ENCODE measurements around the gene ABCC8.

ABCC8 gene

DNA sequence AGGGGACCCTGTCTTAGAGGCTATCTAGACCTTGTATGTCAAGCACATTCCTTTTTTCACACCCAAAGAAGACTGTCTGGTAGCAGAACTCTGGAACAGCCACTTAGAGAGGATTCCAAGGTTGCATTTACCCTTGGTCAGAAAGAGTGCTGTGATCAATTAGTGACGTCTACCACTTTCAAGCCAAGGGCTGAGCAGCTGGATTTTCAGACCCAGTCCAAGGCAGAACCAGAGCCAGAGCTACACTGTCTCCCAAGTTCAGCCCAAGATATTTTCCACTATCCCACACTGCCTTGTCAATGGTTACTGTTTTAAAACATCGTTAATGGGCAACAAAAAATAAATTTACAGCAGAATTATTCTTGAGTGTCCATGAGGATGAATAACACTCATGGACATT lies 24.0 kb downstream of the ABCC8 start:
- H3K27me3 ChIP-seq (ENCODE audit: control insufficient read depth in 1 of 2, insufficient read depth in 2 of 2, low read length in 2 of 2): peaks cover 0 to 11% of the 10 kb centered on the region in 2 donors
- no peaks in the 10 kb centered on the region for H3K9me3 ChIP-seq (ENCODE audit: control insufficient read depth in 2 of 2, low read length in 2 of 2)
- no peak overlapping the region for H3K27ac ChIP-seq (ENCODE audit: low read length)
- no peak overlapping the region for H3K4me3 ChIP-seq (ENCODE audit: low read length in 2 of 2)
- no peaks in the 10 kb centered on the region for H3K36me3 ChIP-seq (ENCODE audit: control insufficient read depth in 2 of 2, insufficient read depth in 2 of 2, low read length in 2 of 2)
- H3K4me1 ChIP-seq (ENCODE audit: control insufficient read depth, insufficient read depth, low read length): no peaks in the 10 kb centered on the region
- H3K9ac ChIP-seq (ENCODE audit: low read length in 2 of 2): no peak overlapping the region

DNA sequence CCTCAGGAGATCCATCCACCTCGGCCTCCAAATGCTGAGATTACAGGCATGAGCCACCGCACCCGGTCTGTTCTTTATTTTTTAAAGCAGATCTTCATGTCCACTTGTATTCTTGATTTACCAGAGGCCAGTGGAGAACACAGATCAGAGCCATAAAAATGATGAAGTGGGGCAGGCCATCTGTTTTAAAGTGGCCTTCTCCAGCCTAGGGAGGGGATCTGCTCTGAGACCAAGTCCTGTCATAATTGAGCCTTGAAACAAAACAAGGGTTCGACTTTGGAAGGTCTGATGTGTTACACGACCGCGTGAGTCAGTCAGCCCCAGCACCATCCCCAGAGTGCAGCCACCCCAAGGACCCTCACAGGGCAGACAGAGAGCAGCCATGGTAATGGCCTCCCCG lies 27.5 kb downstream of the ABCC8 start:
- H3K27ac ChIP-seq (ENCODE audit: low read length): no peak overlapping the region
- no peaks in the 10 kb centered on the region for H3K36me3 ChIP-seq (ENCODE audit: control insufficient read depth in 2 of 2, insufficient read depth in 2 of 2, low read length in 2 of 2)
- H3K4me3 ChIP-seq (ENCODE audit: low read length in 2 of 2): no peak overlapping the region
- no peaks in the 10 kb centered on the region for H3K9me3 ChIP-seq (ENCODE audit: control insufficient read depth in 2 of 2, low read length in 2 of 2)
- H3K27me3 ChIP-seq (ENCODE audit: control insufficient read depth in 1 of 2, insufficient read depth in 2 of 2, low read length in 2 of 2): peaks cover 0 to 5% of the 10 kb centered on the region in 2 donors
- H3K4me1 ChIP-seq (ENCODE audit: control insufficient read depth, insufficient read depth, low read length): no peaks in the 10 kb centered on the region
- H3K9ac ChIP-seq (ENCODE audit: low read length in 2 of 2): no peak overlapping the region

DNA sequence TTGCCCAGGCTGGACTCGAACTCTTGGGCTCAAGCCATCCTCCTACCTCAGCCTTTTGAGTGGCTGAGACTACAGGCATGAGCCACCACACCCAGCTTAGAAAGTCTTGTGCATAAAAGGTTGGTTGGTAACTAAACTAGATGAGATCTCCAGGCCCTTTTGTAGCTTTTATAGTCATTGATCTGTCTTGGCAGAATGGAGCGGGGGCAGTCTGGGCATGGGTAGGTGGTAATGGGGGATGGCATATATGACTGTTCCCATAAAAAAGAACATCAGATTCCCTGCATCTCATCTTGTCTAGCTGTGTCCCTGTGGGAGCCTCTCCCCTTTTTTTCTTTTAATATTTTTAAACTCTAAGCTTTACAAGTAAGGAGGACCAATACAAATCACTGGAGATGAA lies 30.2 kb downstream of the ABCC8 start:
- H3K36me3 ChIP-seq (ENCODE audit: control insufficient read depth in 2 of 2, insufficient read depth in 2 of 2, low read length in 2 of 2): no peaks in the 10 kb centered on the region
- no peaks in the 10 kb centered on the region for H3K4me1 ChIP-seq (ENCODE audit: control insufficient read depth, insufficient read depth, low read length)
- H3K27ac ChIP-seq (ENCODE audit: low read length): no peak overlapping the region
- no peak overlapping the region for H3K9ac ChIP-seq (ENCODE audit: low read length in 2 of 2)
- peaks cover 0 to 2% of the 10 kb centered on the region in 2 donors for H3K27me3 ChIP-seq (ENCODE audit: control insufficient read depth in 1 of 2, insufficient read depth in 2 of 2, low read length in 2 of 2)
- H3K9me3 ChIP-seq (ENCODE audit: control insufficient read depth in 2 of 2, low read length in 2 of 2): no peaks in the 10 kb centered on the region
- no peak overlapping the region for H3K4me3 ChIP-seq (ENCODE audit: low read length in 2 of 2)

GRCh38 chr11:17445240-17445795 lies 31.3 kb downstream of the ABCC8 start:
- Histone ChIP-seq H3K4me1 (ENCODE audit: control insufficient read depth, insufficient read depth, low read length) (no peaks in the 10 kb centered on the region), H3K27me3 (ENCODE audit: control insufficient read depth in 1 of 2, insufficient read depth in 2 of 2, low read length in 2 of 2) (peaks cover 0 to 3% of the 10 kb centered on the region in 2 donors), H3K27ac (ENCODE audit: low read length) (no peak overlapping the region), H3K36me3 (ENCODE audit: control insufficient read depth in 2 of 2, insufficient read depth in 2 of 2, low read length in 2 of 2) (no peaks in the 10 kb centered on the region), H3K9me3 (ENCODE audit: control insufficient read depth in 2 of 2, low read length in 2 of 2) (peaks cover 0 to 2% of the 10 kb centered on the region in 2 donors), H3K4me3 (ENCODE audit: low read length in 2 of 2) (no peak overlapping the region), H3K9ac (ENCODE audit: low read length in 2 of 2) (no peak overlapping the region)

DNA sequence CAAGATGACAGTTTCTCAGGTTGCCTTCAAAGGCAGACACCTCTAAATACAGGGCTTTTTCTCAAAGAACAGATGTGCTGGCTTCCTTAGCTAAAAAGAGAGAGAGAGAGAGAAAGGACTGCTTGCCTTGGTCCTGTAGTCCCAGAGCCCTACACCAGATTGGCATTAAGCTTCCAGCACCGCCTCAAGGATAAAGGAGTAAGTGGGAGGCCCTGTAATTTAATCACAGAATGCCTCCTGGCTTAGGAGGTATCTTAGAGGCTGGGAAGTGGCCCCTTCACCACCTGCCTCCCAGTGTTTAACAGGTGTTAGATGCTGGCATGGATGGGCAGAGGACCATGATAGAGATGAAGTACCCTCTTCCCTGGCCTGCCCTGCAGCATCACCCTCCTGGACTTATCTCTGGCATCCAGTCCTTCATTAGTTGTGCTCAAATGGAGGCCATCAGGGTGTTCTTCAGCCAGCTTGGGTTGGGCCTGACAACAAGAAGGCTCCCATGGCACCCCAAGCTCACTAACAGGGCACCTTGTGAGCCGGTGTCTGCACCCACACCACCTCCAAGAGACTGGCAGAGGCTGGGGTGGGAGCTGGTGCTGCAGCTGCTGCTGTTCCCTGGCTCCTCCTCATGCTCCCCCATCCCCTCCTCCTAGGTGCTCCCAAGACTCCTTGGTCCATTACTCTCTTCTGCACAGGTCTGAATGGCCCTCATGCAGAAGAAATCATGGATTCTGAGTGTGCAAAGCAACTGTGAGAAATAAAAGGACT lies 32.5 kb downstream of the ABCC8 start:
- peaks cover 0 to 10% of the 10 kb centered on the region in 2 donors for H3K27me3 ChIP-seq (ENCODE audit: control insufficient read depth in 1 of 2, insufficient read depth in 2 of 2, low read length in 2 of 2)
- H3K4me1 ChIP-seq (ENCODE audit: control insufficient read depth, insufficient read depth, low read length): no peaks in the 10 kb centered on the region
- no peak overlapping the region for H3K4me3 ChIP-seq (ENCODE audit: low read length in 2 of 2)
- H3K9ac ChIP-seq (ENCODE audit: low read length in 2 of 2): no peak overlapping the region
- H3K9me3 ChIP-seq (ENCODE audit: control insufficient read depth in 2 of 2, low read length in 2 of 2): peaks cover 0 to 2% of the 10 kb centered on the region in 2 donors
- H3K27ac ChIP-seq (ENCODE audit: low read length): no peak overlapping the region
- H3K36me3 ChIP-seq (ENCODE audit: control insufficient read depth in 2 of 2, insufficient read depth in 2 of 2, low read length in 2 of 2): no peaks in the 10 kb centered on the region

GRCh38 chr11:17443423-17443822 lies 33.2 kb downstream of the ABCC8 start:
- Histone ChIP-seq H3K4me1 (ENCODE audit: control insufficient read depth, insufficient read depth, low read length) (no peaks in the 10 kb centered on the region), H3K9ac (ENCODE audit: low read length in 2 of 2) (no peak overlapping the region), H3K9me3 (ENCODE audit: control insufficient read depth in 2 of 2, low read length in 2 of 2) (peaks cover 0 to 2% of the 10 kb centered on the region in 2 donors), H3K36me3 (ENCODE audit: control insufficient read depth in 2 of 2, insufficient read depth in 2 of 2, low read length in 2 of 2) (no peaks in the 10 kb centered on the region), H3K27ac (ENCODE audit: low read length) (no peak overlapping the region), H3K4me3 (ENCODE audit: low read length in 2 of 2) (no peak overlapping the region), H3K27me3 (ENCODE audit: control insufficient read depth in 1 of 2, insufficient read depth in 2 of 2, low read length in 2 of 2) (peaks cover 0 to 13% of the 10 kb centered on the region in 2 donors)

GRCh38 chr11:17443000-17443399 lies 33.6 kb downstream of the ABCC8 start:
- no peak overlapping the region for H3K27ac ChIP-seq (ENCODE audit: low read length)
- H3K4me3 ChIP-seq (ENCODE audit: low read length in 2 of 2): no peak overlapping the region
- no peaks in the 10 kb centered on the region for H3K4me1 ChIP-seq (ENCODE audit: control insufficient read depth, insufficient read depth, low read length)
- H3K9ac ChIP-seq (ENCODE audit: low read length in 2 of 2): no peak overlapping the region
- H3K9me3 ChIP-seq (ENCODE audit: control insufficient read depth in 2 of 2, low read length in 2 of 2): peaks cover 0 to 2% of the 10 kb centered on the region in 2 donors
- peaks cover 0 to 13% of the 10 kb centered on the region in 2 donors for H3K27me3 ChIP-seq (ENCODE audit: control insufficient read depth in 1 of 2, insufficient read depth in 2 of 2, low read length in 2 of 2)
- H3K36me3 ChIP-seq (ENCODE audit: control insufficient read depth in 2 of 2, insufficient read depth in 2 of 2, low read length in 2 of 2): no peaks in the 10 kb centered on the region

- H3K9me3 ChIP-seq (ENCODE audit: control insufficient read depth in 2 of 2, low read length in 2 of 2): peaks cover 0 to 2% of the 10 kb centered on the region in 2 donors
- H3K4me1 ChIP-seq (ENCODE audit: control insufficient read depth, insufficient read depth, low read length): no peaks in the 10 kb centered on the region
- H3K27me3 ChIP-seq (ENCODE audit: control insufficient read depth in 1 of 2, insufficient read depth in 2 of 2, low read length in 2 of 2): peaks cover 0 to 13% of the 10 kb centered on the region in 2 donors
- H3K36me3 ChIP-seq (ENCODE audit: control insufficient read depth in 2 of 2, insufficient read depth in 2 of 2, low read length in 2 of 2): no peaks in the 10 kb centered on the region
- H3K27ac ChIP-seq (ENCODE audit: low read length): no peak overlapping the region
- no peak overlapping the region for H3K4me3 ChIP-seq (ENCODE audit: low read length in 2 of 2)
- no peak overlapping the region for H3K9ac ChIP-seq (ENCODE audit: low read length in 2 of 2)
Observed at GRCh38 chr11:17439316-17439782, 37.3 kb downstream of the ABCC8 start.

DNA sequence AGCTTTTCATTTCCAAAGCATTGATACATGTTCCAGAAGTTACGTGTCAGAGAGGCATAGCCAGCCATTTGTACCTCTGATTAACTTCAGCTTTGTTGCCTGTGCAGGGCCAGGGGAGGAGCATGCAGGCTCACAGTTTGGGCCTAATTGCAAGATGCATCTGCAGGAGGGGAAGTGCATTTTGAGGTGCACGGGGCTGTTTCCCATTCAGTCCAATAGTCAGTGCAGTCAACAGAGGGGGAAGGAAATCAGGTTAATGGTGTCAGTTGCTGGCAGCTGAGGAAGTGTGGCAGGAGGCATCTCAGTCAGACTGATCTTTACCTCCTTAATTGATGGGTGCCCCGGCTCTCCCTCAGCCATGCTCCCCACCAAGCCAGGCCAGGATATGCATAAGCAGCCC lies 39.3 kb downstream of the ABCC8 start:
- H3K9me3 ChIP-seq (ENCODE audit: control insufficient read depth in 2 of 2, low read length in 2 of 2): peaks cover 0 to 2% of the 10 kb centered on the region in 2 donors
- H3K4me3 ChIP-seq (ENCODE audit: low read length in 2 of 2): no peak overlapping the region
- no peaks in the 10 kb centered on the region for H3K36me3 ChIP-seq (ENCODE audit: control insufficient read depth in 2 of 2, insufficient read depth in 2 of 2, low read length in 2 of 2)
- no peaks in the 10 kb centered on the region for H3K4me1 ChIP-seq (ENCODE audit: control insufficient read depth, insufficient read depth, low read length)
- H3K27ac ChIP-seq (ENCODE audit: low read length): no peak overlapping the region
- H3K27me3 ChIP-seq (ENCODE audit: control insufficient read depth in 1 of 2, insufficient read depth in 2 of 2, low read length in 2 of 2): peaks cover 0 to 13% of the 10 kb centered on the region in 2 donors
- H3K9ac ChIP-seq (ENCODE audit: low read length in 2 of 2): no peak overlapping the region

DNA sequence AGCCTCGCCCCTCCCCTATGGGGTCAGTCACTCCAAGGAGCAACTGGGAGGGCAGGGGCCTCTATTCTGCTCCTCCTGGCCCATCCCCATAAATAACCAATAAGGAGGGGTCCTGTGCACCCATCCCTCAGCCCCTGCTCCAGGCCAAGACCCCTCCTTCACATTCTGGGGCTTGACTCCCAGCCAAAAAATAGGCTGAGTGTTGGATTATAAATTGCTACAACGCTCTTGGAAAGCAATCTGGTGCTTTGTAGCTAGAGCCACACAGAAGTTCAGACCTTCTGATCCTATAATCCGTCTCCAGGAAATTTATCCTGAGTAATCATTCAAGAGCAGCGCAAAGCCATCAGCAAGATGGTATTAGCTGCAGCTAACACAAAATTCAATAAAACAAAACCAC lies 42.5 kb downstream of the ABCC8 start:
- Histone ChIP-seq H3K9me3 (ENCODE audit: control insufficient read depth in 2 of 2, low read length in 2 of 2) (no peaks in the 10 kb centered on the region), H3K36me3 (ENCODE audit: control insufficient read depth in 2 of 2, insufficient read depth in 2 of 2, low read length in 2 of 2) (no peaks in the 10 kb centered on the region), H3K27ac (ENCODE audit: low read length) (no peak overlapping the region), H3K4me3 (ENCODE audit: low read length in 2 of 2) (no peak overlapping the region), H3K27me3 (ENCODE audit: control insufficient read depth in 1 of 2, insufficient read depth in 2 of 2, low read length in 2 of 2) (peaks cover 0 to 3% of the 10 kb centered on the region in 2 donors), H3K4me1 (ENCODE audit: control insufficient read depth, insufficient read depth, low read length) (no peaks in the 10 kb centered on the region), H3K9ac (ENCODE audit: low read length in 2 of 2) (no peak overlapping the region)

- Histone ChIP-seq H3K27me3 (ENCODE audit: control insufficient read depth in 1 of 2, insufficient read depth in 2 of 2, low read length in 2 of 2) (no peaks in the 10 kb centered on the region), H3K27ac (ENCODE audit: low read length) (no peak overlapping the region), H3K9me3 (ENCODE audit: control insufficient read depth in 2 of 2, low read length in 2 of 2) (no peaks in the 10 kb centered on the region), H3K4me3 (ENCODE audit: low read length in 2 of 2) (no peak overlapping the region), H3K4me1 (ENCODE audit: control insufficient read depth, insufficient read depth, low read length) (no peaks in the 10 kb centered on the region), H3K9ac (ENCODE audit: low read length in 2 of 2) (no peak overlapping the region), H3K36me3 (ENCODE audit: control insufficient read depth in 2 of 2, insufficient read depth in 2 of 2, low read length in 2 of 2) (no peaks in the 10 kb centered on the region)
Observed at GRCh38 chr11:17432002-17432401, 44.6 kb downstream of the ABCC8 start.
